K562 (cell line): ENCODE data around the gene RGMA. TPM values are rescaled to one million over a fixed set of nuclear protein-coding genes. Genes with fewer than 3 reads are reported as not detected.

Source experiments
- ATAC-seq: fragments of 200-7000 bp; cut with Tn5 transposase; 3 replicates; pipeline ENCODE4 v1.9.1; 2020; ENCODE audit warnings: moderate library complexity
- BruUV-seq: library from RNA; stranded (reverse); fragments of 400-500 nt; replicated peaks from 2 replicates; lab custom pipeline; 2021; lab: Mats Ljungman, UMichigan
- CTCF ChIA-PET: fragments of 300-600 bp; formaldehyde crosslinking; extraction: SDS; loops from one replicate; lab custom pipeline; 2021; ENCODE audit warnings: low intra/inter-chr PET ratio; lab: Yijun Ruan, JAX
- POLR2A ChIA-PET: fragments of 300-600, 350-650 bp; sonication (Branson Sonifier 250); formaldehyde crosslinking; extraction: SDS; loops from one replicate; lab custom pipeline; 2021; ENCODE audit warnings: antibody characterized with exemption, inconsistent platforms; lab: Yijun Ruan, JAX
- DNase-seq, 4 experiments: peaks; one replicate each; pipeline versions ENCODE4 v3.0.0 to v3.0.0-alpha.2; 2011 to 2018; ENCODE audit warnings: low spot score in 3 of 4, mixed read lengths in 3 of 4; ENCODE audit errors: extremely low read depth in 1 of 4
- FAIRE-seq: peaks from 2 replicates; lab custom pipeline; 2011; peaks lifted over from hg19 to GRCh38; lab: Jason Lieb, UNC
- H2AFZ ChIP-seq: 2 replicates; pipeline ENCODE4 v1.6.0; 2011; ENCODE audit warnings: low read depth, low read length, control low read depth, inconsistent platforms
- H3K27ac ChIP-seq: fragments of 200-600 bp; 3 replicates; pipeline ENCODE4 v1.8.0; 2011; ENCODE audit warnings: low read depth, mild to moderate bottlenecking, control low read depth, inconsistent platforms, low read length, moderate library complexity, mixed read lengths; ENCODE audit errors: extremely low read depth
- H3K27me3 ChIP-seq, 2 experiments: fragments of 300-600 bp in 1 of 2; 2 replicates in 1 of 2; 3 replicates in 1 of 2; pipeline versions ENCODE4 v1.6.0 to v1.8.0; 2011; ENCODE audit warnings: inconsistent platforms in 2 of 2, low read length in 2 of 2, mild to moderate bottlenecking in 1 of 2, mixed read lengths in 1 of 2, moderate library complexity in 1 of 2; ENCODE audit not compliant: control insufficient read depth in 2 of 2, insufficient read depth in 2 of 2
- H3K36me3 ChIP-seq: fragments of 300-600 bp; 3 replicates; pipeline ENCODE4 v1.8.0; 2011; ENCODE audit warnings: mild to moderate bottlenecking, low read length, inconsistent platforms; ENCODE audit not compliant: control insufficient read depth, insufficient read depth
- H3K4me1 ChIP-seq, 2 experiments: fragments of 200-600 bp in 1 of 2; replicated peaks in 1 of 2; 2 replicates in 1 of 2; 3 replicates in 1 of 2; pipeline versions ENCODE4 v1.5.1 to v1.8.0; 2011; ENCODE audit warnings: inconsistent platforms in 2 of 2, low read length in 2 of 2, mild to moderate bottlenecking in 1 of 2, mixed read lengths in 1 of 2, moderate library complexity in 1 of 2; ENCODE audit not compliant: control insufficient read depth in 2 of 2, insufficient read depth in 2 of 2
- H3K4me2 ChIP-seq: 2 replicates; pipeline ENCODE4 v1.6.1; 2011; ENCODE audit warnings: low read length, control low read depth, inconsistent platforms, mixed read lengths; ENCODE audit not compliant: insufficient read depth
- H3K4me3 ChIP-seq: fragments of 200-600 bp; sonication (generic), shearing (Covaris generic); 2 replicates; pipeline ENCODE4 v1.5.1; 2016; ENCODE audit warnings: control low read depth, inconsistent platforms
- H3K79me2 ChIP-seq: fragments of 200-600 bp; 3 replicates; pipeline ENCODE4 v1.8.0; 2011; ENCODE audit warnings: low read length, inconsistent platforms; ENCODE audit not compliant: control insufficient read depth, insufficient read depth
- H3K9ac ChIP-seq, 2 experiments: 2 replicates each; pipeline versions ENCODE4 v1.6.0 to v1.6.1; 2011; ENCODE audit warnings: low read depth in 2 of 2, low read length in 2 of 2, control low read depth in 1 of 2, inconsistent platforms in 1 of 2, mild to moderate bottlenecking in 1 of 2, mixed read lengths in 1 of 2; ENCODE audit not compliant: insufficient read depth in 1 of 2
- H3K9me1 ChIP-seq: one replicate; pipeline ENCODE4 v1.6.0; 2011; ENCODE audit warnings: inconsistent platforms, mild to moderate bottlenecking, low read length, moderate library complexity; ENCODE audit not compliant: control insufficient read depth, insufficient read depth
- H3K9me3 ChIP-seq: replicated peaks from 2 replicates; pipeline ENCODE4 v1.5.1; 2011; ENCODE audit warnings: low read depth, low read length, inconsistent platforms; ENCODE audit not compliant: control insufficient read depth, insufficient read depth
- H4K20me1 ChIP-seq: replicated peaks from 2 replicates; pipeline ENCODE4 v1.6.1; 2011; ENCODE audit warnings: low read length, inconsistent platforms, mixed read lengths; ENCODE audit not compliant: control insufficient read depth, insufficient read depth
- CBFB ChIP-seq: sonication (generic); formaldehyde crosslinking; IDR thresholded peaks from 2 replicates; pipeline ENCODE4 v1.4.0; 2020; ENCODE audit warnings: mild to moderate bottlenecking, missing genetic modification reagents
- EP300 ChIP-seq: IDR thresholded peaks from 2 replicates; pipeline ENCODE4 v1.6.1; 2012; ENCODE audit warnings: low read length, improper control_type of control experiment
- ESRRB ChIP-seq: fragments of 250-450 bp; sonication (Bioruptor Pico); IDR thresholded peaks from 2 replicates; pipeline ENCODE4 v1.5.0; 2020; ENCODE audit warnings: mild to moderate bottlenecking, moderate library complexity, borderline replicate concordance
- PYGO2 ChIP-seq: fragments of 450-650 bp; IDR thresholded peaks from 2 replicates; pipeline ENCODE4 v1.6.1; 2016; ENCODE audit warnings: mild to moderate bottlenecking, missing genetic modification characterization, moderate library complexity, missing compliant biosample characterization
- SMARCB1 ChIP-seq: IDR thresholded peaks from 2 replicates; pipeline ENCODE4 v1.6.1; 2011; ENCODE audit warnings: improper control_type of control experiment, low read depth; ENCODE audit not compliant: insufficient read length
- ZNF121 ChIP-seq: sonication (generic); formaldehyde crosslinking; conservative IDR thresholded peaks from 2 replicates; pipeline ENCODE4 v1.8.0; 2022; ENCODE audit warnings: missing genetic modification reagents
- ZNF175 ChIP-seq: fragments of 200-800 bp; sonication (Bioruptor generic); IDR thresholded peaks from 2 replicates; pipeline ENCODE4 v1.6.1; 2016; ENCODE audit warnings: low read depth, mild to moderate bottlenecking, missing genetic modification characterization, missing compliant biosample characterization
- ZNF589 ChIP-seq: fragments of 200-800 bp; sonication (Bioruptor generic); IDR thresholded peaks from 2 replicates; pipeline ENCODE4 v1.6.1; 2016; ENCODE audit warnings: low read depth, missing genetic modification characterization, missing compliant biosample characterization
- ZNF699 ChIP-seq: fragments of 250-450 bp; sonication (Bioruptor Pico); IDR thresholded peaks from 2 replicates; pipeline ENCODE4 v1.8.0; 2021; ENCODE audit warnings: mild to moderate bottlenecking, moderate library complexity; ENCODE audit not compliant: insufficient replicate concordance
- WGBS: fragments of 100-300 bp; shearing (Covaris generic); methylation state at CpG from one replicate; pipeline ENCODE4 v1.1.6; 2016; ENCODE audit warnings: low coverage, mixed read lengths; ENCODE audit not compliant: insufficient coverage; ENCODE audit errors: missing lambda C conversion rate; 5-methylcytosine and 5-hydroxymethylcytosine counted together
- in situ Hi-C: fragments of 300-500 bp; cut with MboI; formaldehyde crosslinking; loops from 4 replicates; pipeline ENCODE4 v1.15.0; 2018; ENCODE audit warnings: inconsistent platforms, mixed read lengths
- intact Hi-C: fragments of 100-400 bp; cut with micrococcal nuclease; formaldehyde crosslinking; loops from 2 replicates; pipeline ENCODE4 v1.14.2; 2022
- polyA plus RNA-seq, 8 experiments: library from polyadenylated mRNA; depleted of rRNA in 4 of 8; stranded (reverse) in 5 of 8; unstranded in 3 of 8; fragments of >200 nt; fragmentation: Nextera tagmentation in 2 of 8; fragmentation: Illumina TruSeq in 1 of 8; extraction: Ambion mirVana in 2 of 8; extraction: Trizol in 1 of 8; gene quantifications; 2 replicates each; pipeline versions ENCODE4 v1.2.1 to v1.2.3, GENCODE V29; 2011 to 2014; ENCODE audit warnings: inconsistent platforms in 1 of 8, missing spikeins in 1 of 8
- total RNA-seq, 7 experiments: library from RNA; depleted of rRNA in 6 of 7; stranded (reverse); fragments of >200 nt in 6 of 7; fragmentation: Illumina TruSeq in 2 of 7; extraction: Trizol in 2 of 7; gene quantifications; 2 replicates each; pipeline versions ENCODE4 v1.2.1 to v1.2.3, GENCODE V29; 2011 to 2021; ENCODE audit warnings: low replicate concordance in 1 of 7
- TF ChIP-seq, protein P1 (sequence below): fragments of 450-650 bp; IDR thresholded peaks from 2 replicates; pipeline ENCODE4 v1.6.1; 2016; ENCODE audit warnings: mild to moderate bottlenecking, moderate library complexity
- TF ChIP-seq, protein P2 (sequence below): fragments of 250-450 bp; sonication (Bioruptor Pico); IDR thresholded peaks from 2 replicates; pipeline ENCODE4 v1.8.0; 2021; ENCODE audit warnings: moderate library complexity, mild to moderate bottlenecking, inconsistent platforms

The RGMA gene
- total and polyA plus RNA-seq, 9 of the 15 experiments (the other 6 are each of a cell fraction or from before 2014, with no cell fraction given): 0.03 to 0.05 (median 0.03) TPM; not detected in 6

DNA sequence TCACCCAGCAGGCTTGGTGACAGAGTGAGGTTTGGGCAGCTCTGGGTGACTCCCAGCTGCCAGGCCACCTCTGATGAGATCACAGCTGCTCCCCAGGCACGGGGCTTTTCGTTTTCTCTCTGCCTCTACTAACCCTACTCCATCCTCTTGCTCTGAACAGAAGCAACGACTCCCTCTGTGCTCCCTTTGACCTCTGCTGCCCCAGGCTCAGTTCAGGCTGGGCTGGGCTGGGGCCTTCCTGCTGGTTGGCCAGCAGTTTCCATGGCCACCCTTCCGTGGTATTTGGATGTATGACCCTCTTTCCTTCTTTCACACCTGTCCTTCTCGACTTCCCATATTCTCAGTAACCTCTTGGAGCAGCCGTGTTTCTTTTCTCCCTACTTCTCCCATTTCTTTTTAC is 8.6 kb downstream of the RGMA start (continued):
- TF ChIP-seq ESRRB (CRISPR knock-in tag) (no peak), EP300 (no peak), ZNF589 (CRISPR knock-in tag) (no peak), PYGO2 (tag) (no peak)

DNA sequence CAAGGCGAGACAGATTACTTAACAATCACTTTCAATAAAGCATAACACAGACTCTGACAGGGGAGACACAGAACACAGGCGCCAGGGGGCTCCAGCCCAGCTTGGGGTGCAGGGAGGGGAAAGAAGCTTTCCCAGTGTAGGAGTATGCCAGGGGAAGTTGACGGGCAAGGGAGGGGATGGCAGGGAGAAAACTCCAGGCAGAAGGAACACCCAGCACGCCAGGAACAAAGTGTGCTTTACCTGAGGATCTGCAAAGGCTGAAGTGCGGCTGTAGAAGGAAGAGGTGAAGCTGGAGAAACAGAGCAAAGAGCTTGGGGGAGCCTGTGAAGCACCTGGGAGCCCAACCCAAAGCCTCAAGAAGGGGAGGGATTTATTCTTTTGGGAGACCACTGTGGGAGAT is 12.1 kb downstream of the RGMA start:
- no peak for FAIRE-seq
- no peaks in the 10 kb centered on the region for H3K9me3 ChIP-seq
- H3K79me2 ChIP-seq: no peaks in the 10 kb centered on the region
- H3K9ac ChIP-seq: no peak overlapping the region
- H3K4me3 ChIP-seq: no peak overlapping the region
- no peak for ATAC-seq
- no peak overlapping the region for H3K4me2 ChIP-seq
- H3K36me3 ChIP-seq: no peaks in the 10 kb centered on the region
- H3K27ac ChIP-seq: no peak overlapping the region
- H4K20me1 ChIP-seq: peaks cover 5% of the 10 kb centered on the region; the same call in 1 of the 2 replicates
- no peak overlapping the region for H2AFZ ChIP-seq
- in situ Hi-C loops (no loop called here), intact Hi-C loops (no loop called here)
- BruUV-seq: no TSS peak
- H3K9me1 ChIP-seq: no peaks in the 10 kb centered on the region
- ChIA-PET CTCF (no interaction called here), POLR2A (interaction anchor here (0.6 kb wide), 2 partner anchors 37 to 77 kb away, joined by 3 read pairs; no protein-coding TSS in a partner anchor)
- no peak for DNase-seq
- WGBS: 0% methylated on average over 5 of the region's 5 CpGs
- peaks cover 57 to 62% of the 10 kb centered on the region in 2 experiments for H3K27me3 ChIP-seq
- H3K4me1 ChIP-seq: peaks cover 0 to 18% of the 10 kb centered on the region in 2 experiments; a peak in 2 of 5 replicates
- no peak for TF ChIP-seq CBFB
- TF ChIP-seq ZNF121 (CRISPR knock-in tag): no peak
- TF ChIP-seq, protein P1, sequence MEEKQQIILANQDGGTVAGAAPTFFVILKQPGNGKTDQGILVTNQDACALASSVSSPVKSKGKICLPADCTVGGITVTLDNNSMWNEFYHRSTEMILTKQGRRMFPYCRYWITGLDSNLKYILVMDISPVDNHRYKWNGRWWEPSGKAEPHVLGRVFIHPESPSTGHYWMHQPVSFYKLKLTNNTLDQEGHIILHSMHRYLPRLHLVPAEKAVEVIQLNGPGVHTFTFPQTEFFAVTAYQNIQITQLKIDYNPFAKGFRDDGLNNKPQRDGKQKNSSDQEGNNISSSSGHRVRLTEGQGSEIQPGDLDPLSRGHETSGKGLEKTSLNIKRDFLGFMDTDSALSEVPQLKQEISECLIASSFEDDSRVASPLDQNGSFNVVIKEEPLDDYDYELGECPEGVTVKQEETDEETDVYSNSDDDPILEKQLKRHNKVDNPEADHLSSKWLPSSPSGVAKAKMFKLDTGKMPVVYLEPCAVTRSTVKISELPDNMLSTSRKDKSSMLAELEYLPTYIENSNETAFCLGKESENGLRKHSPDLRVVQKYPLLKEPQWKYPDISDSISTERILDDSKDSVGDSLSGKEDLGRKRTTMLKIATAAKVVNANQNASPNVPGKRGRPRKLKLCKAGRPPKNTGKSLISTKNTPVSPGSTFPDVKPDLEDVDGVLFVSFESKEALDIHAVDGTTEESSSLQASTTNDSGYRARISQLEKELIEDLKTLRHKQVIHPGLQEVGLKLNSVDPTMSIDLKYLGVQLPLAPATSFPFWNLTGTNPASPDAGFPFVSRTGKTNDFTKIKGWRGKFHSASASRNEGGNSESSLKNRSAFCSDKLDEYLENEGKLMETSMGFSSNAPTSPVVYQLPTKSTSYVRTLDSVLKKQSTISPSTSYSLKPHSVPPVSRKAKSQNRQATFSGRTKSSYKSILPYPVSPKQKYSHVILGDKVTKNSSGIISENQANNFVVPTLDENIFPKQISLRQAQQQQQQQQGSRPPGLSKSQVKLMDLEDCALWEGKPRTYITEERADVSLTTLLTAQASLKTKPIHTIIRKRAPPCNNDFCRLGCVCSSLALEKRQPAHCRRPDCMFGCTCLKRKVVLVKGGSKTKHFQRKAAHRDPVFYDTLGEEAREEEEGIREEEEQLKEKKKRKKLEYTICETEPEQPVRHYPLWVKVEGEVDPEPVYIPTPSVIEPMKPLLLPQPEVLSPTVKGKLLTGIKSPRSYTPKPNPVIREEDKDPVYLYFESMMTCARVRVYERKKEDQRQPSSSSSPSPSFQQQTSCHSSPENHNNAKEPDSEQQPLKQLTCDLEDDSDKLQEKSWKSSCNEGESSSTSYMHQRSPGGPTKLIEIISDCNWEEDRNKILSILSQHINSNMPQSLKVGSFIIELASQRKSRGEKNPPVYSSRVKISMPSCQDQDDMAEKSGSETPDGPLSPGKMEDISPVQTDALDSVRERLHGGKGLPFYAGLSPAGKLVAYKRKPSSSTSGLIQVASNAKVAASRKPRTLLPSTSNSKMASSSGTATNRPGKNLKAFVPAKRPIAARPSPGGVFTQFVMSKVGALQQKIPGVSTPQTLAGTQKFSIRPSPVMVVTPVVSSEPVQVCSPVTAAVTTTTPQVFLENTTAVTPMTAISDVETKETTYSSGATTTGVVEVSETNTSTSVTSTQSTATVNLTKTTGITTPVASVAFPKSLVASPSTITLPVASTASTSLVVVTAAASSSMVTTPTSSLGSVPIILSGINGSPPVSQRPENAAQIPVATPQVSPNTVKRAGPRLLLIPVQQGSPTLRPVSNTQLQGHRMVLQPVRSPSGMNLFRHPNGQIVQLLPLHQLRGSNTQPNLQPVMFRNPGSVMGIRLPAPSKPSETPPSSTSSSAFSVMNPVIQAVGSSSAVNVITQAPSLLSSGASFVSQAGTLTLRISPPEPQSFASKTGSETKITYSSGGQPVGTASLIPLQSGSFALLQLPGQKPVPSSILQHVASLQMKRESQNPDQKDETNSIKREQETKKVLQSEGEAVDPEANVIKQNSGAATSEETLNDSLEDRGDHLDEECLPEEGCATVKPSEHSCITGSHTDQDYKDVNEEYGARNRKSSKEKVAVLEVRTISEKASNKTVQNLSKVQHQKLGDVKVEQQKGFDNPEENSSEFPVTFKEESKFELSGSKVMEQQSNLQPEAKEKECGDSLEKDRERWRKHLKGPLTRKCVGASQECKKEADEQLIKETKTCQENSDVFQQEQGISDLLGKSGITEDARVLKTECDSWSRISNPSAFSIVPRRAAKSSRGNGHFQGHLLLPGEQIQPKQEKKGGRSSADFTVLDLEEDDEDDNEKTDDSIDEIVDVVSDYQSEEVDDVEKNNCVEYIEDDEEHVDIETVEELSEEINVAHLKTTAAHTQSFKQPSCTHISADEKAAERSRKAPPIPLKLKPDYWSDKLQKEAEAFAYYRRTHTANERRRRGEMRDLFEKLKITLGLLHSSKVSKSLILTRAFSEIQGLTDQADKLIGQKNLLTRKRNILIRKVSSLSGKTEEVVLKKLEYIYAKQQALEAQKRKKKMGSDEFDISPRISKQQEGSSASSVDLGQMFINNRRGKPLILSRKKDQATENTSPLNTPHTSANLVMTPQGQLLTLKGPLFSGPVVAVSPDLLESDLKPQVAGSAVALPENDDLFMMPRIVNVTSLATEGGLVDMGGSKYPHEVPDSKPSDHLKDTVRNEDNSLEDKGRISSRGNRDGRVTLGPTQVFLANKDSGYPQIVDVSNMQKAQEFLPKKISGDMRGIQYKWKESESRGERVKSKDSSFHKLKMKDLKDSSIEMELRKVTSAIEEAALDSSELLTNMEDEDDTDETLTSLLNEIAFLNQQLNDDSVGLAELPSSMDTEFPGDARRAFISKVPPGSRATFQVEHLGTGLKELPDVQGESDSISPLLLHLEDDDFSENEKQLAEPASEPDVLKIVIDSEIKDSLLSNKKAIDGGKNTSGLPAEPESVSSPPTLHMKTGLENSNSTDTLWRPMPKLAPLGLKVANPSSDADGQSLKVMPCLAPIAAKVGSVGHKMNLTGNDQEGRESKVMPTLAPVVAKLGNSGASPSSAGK: no peak
- TF ChIP-seq, protein P2, sequence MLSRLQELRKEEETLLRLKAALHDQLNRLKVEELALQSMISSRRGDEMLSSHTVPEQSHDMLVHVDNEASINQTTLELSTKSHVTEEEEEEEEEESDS: no peak
- TF ChIP-seq ZNF699 (CRISPR knock-in tag): no peak
- no peak for TF ChIP-seq ZNF175 (CRISPR knock-in tag)
- TF ChIP-seq SMARCB1: no peak
